Endothelial cell of umbilical vein (primary cell): ENCODE measurements around the gene CEP68. TPM values are rescaled to one million over a fixed set of nuclear protein-coding genes. Genes with fewer than 3 reads are reported as not detected.

Experiments
- BruUV-seq: library from RNA; stranded (reverse); fragments of 400-500 nt; replicated peaks from 2 replicates; lab custom pipeline; 2021; lab: Mats Ljungman, UMichigan
- CTCF ChIA-PET: fragments of 300-600, 350-600 bp; sonication (Branson Sonifier 250); formaldehyde crosslinking; loops from one replicate; lab custom pipeline; 2021; ENCODE audit warnings: antibody characterized with exemption, inconsistent platforms; lab: Charles Lee
- POLR2A ChIA-PET: fragments of 300-600, 350-600 bp; sonication (Branson Sonifier 250); formaldehyde crosslinking; loops from one replicate; lab custom pipeline; 2021; ENCODE audit warnings: antibody characterized with exemption, inconsistent platforms; lab: Charles Lee
- DNase-seq: peaks from one replicate; pipeline ENCODE4 v3.0.0-alpha.2; 2011; ENCODE audit warnings: low read depth, low spot score
- FAIRE-seq: peaks from 2 replicates; lab custom pipeline; 2011; peaks lifted over from hg19 to GRCh38; lab: Jason Lieb, UNC
- H2AFZ ChIP-seq: 2 replicates; pipeline ENCODE4 v1.6.0; 2012; ENCODE audit warnings: low read depth, low read length, control low read depth, inconsistent platforms
- H3K27ac ChIP-seq: 2 replicates; pipeline ENCODE4 v1.5.1; 2011; ENCODE audit warnings: low read depth, mild to moderate bottlenecking, control low read depth, low read length, moderate library complexity; ENCODE audit not compliant: insufficient read depth
- H3K27me3 ChIP-seq, 2 experiments: 2 replicates each; pipeline versions ENCODE4 v1.6.0 to v1.6.1; 2011; ENCODE audit warnings: low read length in 2 of 2, mixed read lengths in 1 of 2; ENCODE audit not compliant: control insufficient read depth in 2 of 2, insufficient read depth in 2 of 2
- H3K36me3 ChIP-seq, 2 experiments: 2 replicates in 1 of 2; 3 replicates in 1 of 2; pipeline ENCODE4 v1.5.1; 2011; ENCODE audit warnings: low read length in 2 of 2, mild to moderate bottlenecking in 1 of 2, moderate library complexity in 1 of 2; ENCODE audit not compliant: control insufficient read depth in 2 of 2, insufficient read depth in 2 of 2; ENCODE audit errors: extremely low read depth in 1 of 2
- H3K4me1 ChIP-seq: 3 replicates; pipeline ENCODE4 v1.5.1; 2011; ENCODE audit warnings: mild to moderate bottlenecking, low read length; ENCODE audit not compliant: control insufficient read depth, insufficient read depth; ENCODE audit errors: extremely low read depth
- H3K4me2 ChIP-seq: 2 replicates; pipeline ENCODE4 v1.6.1; 2011; ENCODE audit warnings: low read length, control low read depth, mixed read lengths; ENCODE audit not compliant: insufficient read depth
- H3K4me3 ChIP-seq, 3 experiments: fragments of 200-600 bp in 1 of 3; sonication (generic), shearing (Covaris generic) in 1 of 3; replicated peaks in 1 of 3; 2 replicates each; pipeline ENCODE4 v1.5.1; 2011 to 2016; ENCODE audit warnings: control low read depth in 3 of 3, low read length in 3 of 3, mild to moderate bottlenecking in 2 of 3, inconsistent platforms in 1 of 3, low read depth in 1 of 3, moderate library complexity in 1 of 3; ENCODE audit not compliant: insufficient read depth in 1 of 3
- H3K79me2 ChIP-seq: 2 replicates; pipeline ENCODE4 v1.6.0; 2012; ENCODE audit warnings: low read length, inconsistent platforms; ENCODE audit not compliant: control insufficient read depth, insufficient read depth
- H3K9ac ChIP-seq: replicated peaks from 2 replicates; pipeline ENCODE3; 2011; ENCODE audit warnings: low read length, control low read depth; ENCODE audit not compliant: insufficient read depth; ENCODE audit errors: extremely low read depth
- H3K9me1 ChIP-seq: replicated peaks from 3 replicates; pipeline ENCODE4 v1.6.0; 2011; ENCODE audit warnings: mild to moderate bottlenecking, low read length; ENCODE audit not compliant: control insufficient read depth, insufficient read depth; ENCODE audit errors: extremely low read depth
- H3K9me3 ChIP-seq: replicated peaks from 2 replicates; pipeline ENCODE4 v1.5.1; 2012; ENCODE audit warnings: low read length, inconsistent platforms; ENCODE audit not compliant: control insufficient read depth, insufficient read depth
- H4K20me1 ChIP-seq: replicated peaks from 2 replicates; pipeline ENCODE3; 2011; ENCODE audit warnings: mild to moderate bottlenecking, low read length; ENCODE audit not compliant: control insufficient read depth, insufficient read depth; ENCODE audit errors: extremely low read depth
- EZH2 ChIP-seq: IDR thresholded peaks from 2 replicates; pipeline ENCODE4 v1.6.1; 2012; ENCODE audit warnings: borderline replicate concordance, low read depth, mild to moderate bottlenecking, moderate library complexity, low read length, inconsistent platforms; ENCODE audit not compliant: severe bottlenecking
- FOS ChIP-seq: IDR thresholded peaks from 2 replicates; pipeline ENCODE4 v1.6.1; 2011; ENCODE audit warnings: mild to moderate bottlenecking, low read length, moderate library complexity, borderline replicate concordance; ENCODE audit not compliant: insufficient read depth
- GATA2 ChIP-seq: IDR thresholded peaks from 2 replicates; pipeline ENCODE4 v1.7.0; 2011; ENCODE audit warnings: low read depth, mild to moderate bottlenecking, moderate library complexity, mixed read lengths, low read length; ENCODE audit not compliant: insufficient read length, insufficient read depth
- JUN ChIP-seq: IDR thresholded peaks from 2 replicates; pipeline ENCODE4 v1.6.1; 2011; ENCODE audit warnings: borderline replicate concordance, low read depth; ENCODE audit not compliant: insufficient read length, insufficient read depth
- MAX ChIP-seq: IDR thresholded peaks from 2 replicates; pipeline ENCODE4 v1.6.1; 2011; ENCODE audit not compliant: insufficient read depth, insufficient read length
- MYC ChIP-seq: IDR thresholded peaks from one replicate; pipeline ENCODE4 v1.6.1; 2011; ENCODE audit warnings: mild to moderate bottlenecking, low read depth, low read length
- POLR2A ChIP-seq: IDR thresholded peaks from 2 replicates; pipeline ENCODE4 v1.6.1; 2012; ENCODE audit warnings: low read depth, mild to moderate bottlenecking, control low read depth, low read length
- POLR2AphosphoS5 ChIP-seq: IDR thresholded peaks from 2 replicates; pipeline ENCODE4 v1.6.1; 2012; ENCODE audit warnings: low read depth, mild to moderate bottlenecking, control low read depth, low read length, moderate library complexity; ENCODE audit not compliant: insufficient read depth
- dilution Hi-C: fragments of 300-500 bp; cut with MboI; formaldehyde crosslinking; loops from one replicate; pipeline ENCODE4 v1.15.0; 2019; ENCODE audit warnings: low sequenced_read_pairs; ENCODE audit not compliant: extremely low pct_ligation_motif_present
- intact Hi-C: fragments of 100-400 bp; cut with micrococcal nuclease; formaldehyde crosslinking; loops from one replicate; pipeline ENCODE4 v1.10.0; 2022
- polyA plus RNA-seq, 4 experiments: library from polyadenylated mRNA; depleted of rRNA in 3 of 4; stranded (reverse) in 3 of 4; unstranded in 1 of 4; fragments of >200 nt; gene quantifications; 2 replicates each; pipeline versions ENCODE4 v1.2.1 to v1.2.3, GENCODE V29; 2011 to 2012; ENCODE audit warnings: missing spikeins in 1 of 4
- total RNA-seq: library from RNA; stranded (reverse); gene quantifications from 2 replicates; pipeline ENCODE4 v1.2.3, GENCODE V29; 2021
- TF ChIP-seq, protein P1 (sequence below), 2 donors: IDR thresholded peaks; 1 replicate in 1 of 2; 2 replicates in 1 of 2; pipeline ENCODE4 v1.5.1; 2011; ENCODE audit warnings: low read length in 2 of 2, mild to moderate bottlenecking in 2 of 2, moderate library complexity in 2 of 2, control low read depth in 1 of 2, inconsistent platforms in 1 of 2, low read depth in 1 of 2; ENCODE audit not compliant: insufficient read depth in 1 of 2; ENCODE audit errors: extremely low read depth in 1 of 2

Gene CEP68
- total and polyA plus RNA-seq, 2 donors (not counting 3 experiments of a cell fraction or from before 2014, with no cell fraction given): 21.4 to 22.0 TPM

GRCh38 chr2:65061146-65061909 lies 5.1 kb downstream of the CEP68 start:
- TF ChIP-seq POLR2AphosphoS5 (no peak), FOS (no peak), JUN (no peak), POLR2A (no peak), EZH2 (no peak), MYC (no peak), GATA2 (no peak), MAX (no peak)
- TF ChIP-seq, protein P1, sequence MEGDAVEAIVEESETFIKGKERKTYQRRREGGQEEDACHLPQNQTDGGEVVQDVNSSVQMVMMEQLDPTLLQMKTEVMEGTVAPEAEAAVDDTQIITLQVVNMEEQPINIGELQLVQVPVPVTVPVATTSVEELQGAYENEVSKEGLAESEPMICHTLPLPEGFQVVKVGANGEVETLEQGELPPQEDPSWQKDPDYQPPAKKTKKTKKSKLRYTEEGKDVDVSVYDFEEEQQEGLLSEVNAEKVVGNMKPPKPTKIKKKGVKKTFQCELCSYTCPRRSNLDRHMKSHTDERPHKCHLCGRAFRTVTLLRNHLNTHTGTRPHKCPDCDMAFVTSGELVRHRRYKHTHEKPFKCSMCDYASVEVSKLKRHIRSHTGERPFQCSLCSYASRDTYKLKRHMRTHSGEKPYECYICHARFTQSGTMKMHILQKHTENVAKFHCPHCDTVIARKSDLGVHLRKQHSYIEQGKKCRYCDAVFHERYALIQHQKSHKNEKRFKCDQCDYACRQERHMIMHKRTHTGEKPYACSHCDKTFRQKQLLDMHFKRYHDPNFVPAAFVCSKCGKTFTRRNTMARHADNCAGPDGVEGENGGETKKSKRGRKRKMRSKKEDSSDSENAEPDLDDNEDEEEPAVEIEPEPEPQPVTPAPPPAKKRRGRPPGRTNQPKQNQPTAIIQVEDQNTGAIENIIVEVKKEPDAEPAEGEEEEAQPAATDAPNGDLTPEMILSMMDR (IDR thresholded peaks at IDR 0.05; ENCODE audit: extremely low read depth in 1 of 2, insufficient read depth in 1 of 2, low read depth in 1 of 2, low read length in 2 of 2): no peak
- FAIRE-seq: no peak
- H3K4me3 ChIP-seq: no peak overlapping the region
- no peak overlapping the region for H3K27ac ChIP-seq
- BruUV-seq: no TSS peak
- no peak overlapping the region for H3K4me2 ChIP-seq
- ChIA-PET POLR2A (no interaction called here), CTCF (interaction anchor here (0.6 kb wide), 1 partner anchor 512 kb away, joined by 3 read pairs; no protein-coding TSS in a partner anchor)
- H3K79me2 ChIP-seq: peaks cover 39% of the 10 kb centered on the region
- peaks cover 52% of the 10 kb centered on the region for H3K4me1 ChIP-seq
- H3K27me3 ChIP-seq: no peaks in the 10 kb centered on the region
- no peak for DNase-seq
- no peaks in the 10 kb centered on the region for H3K36me3 ChIP-seq
- no peak overlapping the region for H3K9ac ChIP-seq
- H2AFZ ChIP-seq: no peak overlapping the region
- H3K9me3 ChIP-seq: no peaks in the 10 kb centered on the region
- no peaks in the 10 kb centered on the region for H4K20me1 ChIP-seq
- intact Hi-C loops: no loop called here
- dilution Hi-C loops: no loop called here
- H3K9me1 ChIP-seq: peaks cover 2% of the 10 kb centered on the region
